ENCODE data around the gene ASZ1. TPM values are rescaled to one million over a fixed set of nuclear protein-coding genes. Genes with fewer than 3 reads are reported as not detected.

The ASZ1 gene
- total RNA-seq, 1 experiment from 2014 or later, result not detected

DNA sequence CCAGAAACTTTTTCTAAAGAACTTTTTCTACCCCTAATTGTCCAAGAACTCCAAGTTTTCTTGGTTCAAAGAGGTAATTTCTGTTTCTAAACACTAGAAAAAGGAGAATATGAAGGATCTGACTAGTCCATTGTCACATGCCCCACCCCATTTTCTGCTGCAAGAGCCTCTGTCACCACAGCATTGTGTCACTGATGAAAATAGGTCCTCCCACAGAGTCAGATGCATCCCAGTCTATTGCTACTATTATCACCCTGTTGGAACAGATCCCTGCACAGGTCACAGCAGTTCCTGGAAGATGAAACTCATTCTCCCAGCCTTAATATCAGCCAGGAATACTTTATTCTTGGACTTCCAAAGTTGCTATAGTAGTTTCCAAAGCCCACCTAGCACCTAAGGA is 45.0 kb upstream of the ASZ1 start:
- Mint-ChIP-seq H3K27me3 (ENCODE audit: low read depth) (peaks cover 6% of the 10 kb centered on the region; the same call in 1 of the 2 replicates), H3K4me1 (peaks cover 3 to 5% of the 10 kb centered on the region in 2 experiments; a peak in 3 of 4 replicates), H3K27ac (no peak overlapping the region), H3K4me3 (no peak overlapping the region), H3K9me3 (no peaks in the 10 kb centered on the region), H3K36me3 (ENCODE audit: insufficient read depth in 1 of 3, low read depth in 3 of 3) (no peaks in the 10 kb centered on the region)
- Histone ChIP-seq H4K5ac (ENCODE audit: insufficient read length, low read depth, low read length) (no peak overlapping the region), H3K23me2 (ENCODE audit: insufficient read length, low read depth, low read length, poor library complexity, severe bottlenecking) (no peaks in the 10 kb centered on the region), H3K23ac (ENCODE audit: insufficient read length, low read depth, low read length) (no peak overlapping the region), H3K4me2 (ENCODE audit: insufficient read depth, insufficient read length, low read length) (no peak overlapping the region), H3K79me1 (ENCODE audit: insufficient read depth, low read depth, low read length, poor library complexity, severe bottlenecking) (no peaks in the 10 kb centered on the region), H3K79me2 (ENCODE audit: insufficient read depth, low read length) (no peaks in the 10 kb centered on the region), H3K27me3 (ENCODE audit: insufficient read depth, low read length) (no peaks in the 10 kb centered on the region), H3K4ac (ENCODE audit: low read depth, low read length) (no peak overlapping the region), H4K20me1 (ENCODE audit: control insufficient read depth, insufficient read depth, insufficient read length) (no peaks in the 10 kb centered on the region), H2BK12ac (ENCODE audit: insufficient read length, low read depth, low read length) (no peak overlapping the region), H4K8ac (replicated peaks; ENCODE audit: insufficient read length, low read depth, low read length) (no peak overlapping the region), H4K91ac (ENCODE audit: insufficient read length, low read depth, low read length) (no peak overlapping the region), H3K18ac (ENCODE audit: insufficient read length, low read depth, low read length) (no peak overlapping the region), H3K56ac (ENCODE audit: insufficient read length, low read depth, low read length) (no peak overlapping the region), H3K4me1 (ENCODE audit: insufficient read depth, low read length) (no peaks in the 10 kb centered on the region), H2BK20ac (ENCODE audit: low read depth, low read length, poor library complexity, severe bottlenecking) (no peak overlapping the region), H2BK5ac (ENCODE audit: insufficient read length, low read length) (no peak overlapping the region), H3K14ac (ENCODE audit: insufficient read depth, low read length) (no peak overlapping the region), H3K9me3 (ENCODE audit: control insufficient read depth, low read depth, low read length) (no peaks in the 10 kb centered on the region), H3K27ac (ENCODE audit: insufficient read length, low read depth, low read length) (no peak overlapping the region), H2BK120ac (ENCODE audit: low read depth, low read length, poor library complexity, severe bottlenecking) (no peak overlapping the region), H3K9ac (ENCODE audit: extremely low read depth, insufficient read length, low read length) (no peak overlapping the region), H3T11ph (ENCODE audit: low read length) (no peak overlapping the region), H2AK5ac (ENCODE audit: insufficient read length, low read length) (no peak overlapping the region), H2BK15ac (ENCODE audit: low read depth, low read length) (no peak overlapping the region), H2AFZ (ENCODE audit: low read length) (no peak overlapping the region)
- no peak for TF ChIP-seq CTCF (conservative IDR thresholded peaks at IDR 0.05)
- DNase-seq, result no peak
